NB4 (cell line): ENCODE results near the gene TBC1D30.

Source experiments
- DNase-seq: peaks from one replicate; pipeline ENCODE4 v3.0.0; 2010; ENCODE audit warnings: low read depth
- H3K4me3 ChIP-seq: one replicate; pipeline ENCODE4 v1.5.1; 2011; ENCODE audit warnings: mild to moderate bottlenecking, low read depth, low read length, moderate library complexity
- CTCF ChIP-seq: IDR thresholded peaks from one replicate; pipeline ENCODE4 v1.5.1; 2012; ENCODE audit warnings: low read depth, low read length
- MYC ChIP-seq: IDR thresholded peaks from 2 replicates; pipeline ENCODE4 v1.6.1; 2011; ENCODE audit warnings: low read depth, low read length
- POLR2A ChIP-seq: IDR thresholded peaks from 2 replicates; pipeline ENCODE4 v1.6.1; 2011; ENCODE audit warnings: mild to moderate bottlenecking; ENCODE audit not compliant: insufficient read length; ENCODE audit errors: extremely low read depth
- TF ChIP-seq, protein P1 (sequence below): IDR thresholded peaks from 2 replicates; pipeline ENCODE4 v1.6.1; 2011; ENCODE audit warnings: low read depth, low read length

TBC1D30 gene

DNA sequence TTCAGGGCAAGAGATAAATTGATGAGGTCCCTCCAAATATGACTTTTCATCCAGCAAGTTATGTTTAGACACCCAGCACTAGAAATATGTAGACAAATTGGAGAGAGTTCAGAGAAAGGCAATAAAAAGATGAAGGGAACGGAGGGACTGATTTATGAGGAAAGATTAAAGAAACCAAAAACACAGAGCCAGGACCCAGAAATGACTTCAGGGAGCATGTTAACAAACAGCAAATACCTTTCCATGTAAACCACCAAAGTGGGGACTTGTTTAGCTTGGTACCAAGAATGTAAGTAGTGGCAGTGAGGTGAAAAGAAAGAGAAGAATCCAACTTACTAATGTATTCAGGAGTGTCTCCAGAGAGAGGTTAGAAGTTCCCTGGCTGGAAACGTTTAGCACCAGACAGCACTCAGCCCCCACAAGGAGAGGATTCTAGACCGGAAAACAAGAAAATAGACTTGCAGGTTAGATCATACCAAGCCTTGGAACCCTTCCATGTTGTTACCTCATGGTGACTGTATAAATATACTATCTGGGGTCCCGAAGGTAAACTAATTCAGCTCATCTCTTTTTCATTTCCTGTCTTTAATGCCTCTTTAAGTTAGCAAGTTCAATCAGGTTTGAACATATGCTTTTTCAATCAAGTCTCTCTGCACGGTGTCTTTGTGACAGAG lies 79.2 kb downstream of the TBC1D30 start:
- no peak overlapping the region for H3K4me3 ChIP-seq
- no peak for DNase-seq
- TF ChIP-seq POLR2A (no peak), CTCF (no peak), MYC (no peak)
- TF ChIP-seq, protein P1, sequence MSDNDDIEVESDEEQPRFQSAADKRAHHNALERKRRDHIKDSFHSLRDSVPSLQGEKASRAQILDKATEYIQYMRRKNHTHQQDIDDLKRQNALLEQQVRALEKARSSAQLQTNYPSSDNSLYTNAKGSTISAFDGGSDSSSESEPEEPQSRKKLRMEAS: no peak

DNA sequence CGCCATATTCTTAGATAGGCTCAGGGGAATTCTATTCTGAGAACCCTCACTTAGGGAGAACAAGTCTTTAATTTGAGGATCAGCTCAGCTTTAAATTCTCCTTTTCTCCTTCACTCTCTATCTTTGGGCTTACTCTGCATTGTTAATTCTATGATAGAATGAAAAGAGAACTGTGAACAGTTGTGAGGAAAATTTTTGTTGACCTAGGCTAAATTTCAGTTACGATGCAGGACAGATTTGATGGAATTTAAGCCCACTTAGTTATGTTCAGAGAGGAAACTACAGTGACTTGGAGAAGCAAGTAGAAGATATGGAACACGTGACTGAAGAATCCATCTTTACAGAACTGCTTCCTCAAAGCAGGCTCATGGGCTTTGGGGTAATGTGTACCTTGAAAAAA lies 82.7 kb downstream of the TBC1D30 start:
- no peak for TF ChIP-seq POLR2A
- TF ChIP-seq, protein P1: no peak
- no peak for TF ChIP-seq MYC
- no peak for TF ChIP-seq CTCF
- no peak overlapping the region for H3K4me3 ChIP-seq
- DNase-seq: no peak

- H3K4me3 ChIP-seq: no peak overlapping the region
- no peak for DNase-seq
- TF ChIP-seq POLR2A: no peak
These were observed 84.7 kb downstream of the TBC1D30 start for GRCh38 chr12:64909124-64909523.

DNA sequence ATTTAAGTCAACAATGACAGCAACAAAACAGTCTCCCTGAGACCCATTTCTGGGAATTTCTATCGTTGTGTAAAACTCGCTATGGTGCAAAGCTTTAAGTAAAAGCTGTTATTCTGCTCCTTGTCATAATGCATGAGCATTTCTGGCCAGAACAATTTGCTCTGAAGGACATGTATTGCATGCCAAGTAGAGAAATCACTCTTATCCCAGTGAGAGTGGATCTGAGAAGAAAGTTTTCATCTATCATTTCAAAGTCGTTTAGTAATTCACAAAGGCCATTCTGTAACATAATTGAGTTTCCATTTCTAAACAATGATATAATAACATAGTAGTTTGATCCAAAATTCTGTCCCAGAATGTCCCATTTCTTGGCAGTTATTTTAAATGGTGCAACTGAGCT lies 86.6 kb downstream of the TBC1D30 start:
- TF ChIP-seq CTCF: no peak
- no peak for DNase-seq
- H3K4me3 ChIP-seq: no peak overlapping the region

GRCh38 chr12:64911912-64912311 lies 87.5 kb downstream of the TBC1D30 start:
- DNase-seq: no peak
- TF ChIP-seq, protein P1: no peak
- TF ChIP-seq POLR2A (no peak), CTCF (no peak), MYC (no peak)
- no peak overlapping the region for H3K4me3 ChIP-seq

GRCh38 chr12:64912516-64913255 lies 88.2 kb downstream of the TBC1D30 start:
- DNase-seq: no peak
- TF ChIP-seq CTCF: no peak
- TF ChIP-seq, protein P1: no peak
- H3K4me3 ChIP-seq: no peak overlapping the region
